Peyer's patch (tissue), 4 donors: ENCODE measurements around the gene REEP2.
A peak's percentile ranks its signal among the peaks of the same experiment; 100 is the strongest.

Source experiments
- CTCF ChIP-seq, 6 experiments: fragments of 450-650 bp in 4 of 6; fragments of 200-600 bp in 2 of 6; sonication (generic) in 1 of 6; IDR thresholded peaks; one replicate each; pipeline ENCODE4 v1.5.1; 2017 to 2019; ENCODE audit warnings: antibody characterized with exemption in 6 of 6, mild to moderate bottlenecking in 3 of 6, moderate library complexity in 1 of 6
- POLR2A ChIP-seq, 2 donors: fragments of 450-650 bp; IDR thresholded peaks; one replicate each; pipeline ENCODE4 v1.5.1; 2017; ENCODE audit warnings: antibody characterized with exemption in 2 of 2, mild to moderate bottlenecking in 2 of 2, moderate library complexity in 2 of 2

GRCh38 chr5:138468966-138469539 lies 30.2 kb downstream of the REEP2 start:
- TF ChIP-seq CTCF (IDR thresholded peaks at IDR 0.05): no peak
- peak in 1 of 2 donors; percentile 11 for TF ChIP-seq POLR2A (IDR thresholded peaks at IDR 0.05)
